ENCODE results near the gene C4BPB.
A peak's percentile ranks its signal among the peaks of the same experiment; 100 is the strongest.
"Not testable (repeated sequence)": the region's sequence is repeated elsewhere in the genome, so short reads cannot be mapped to it uniquely, and the experiment has no call there.

C4BPB gene, protein sequence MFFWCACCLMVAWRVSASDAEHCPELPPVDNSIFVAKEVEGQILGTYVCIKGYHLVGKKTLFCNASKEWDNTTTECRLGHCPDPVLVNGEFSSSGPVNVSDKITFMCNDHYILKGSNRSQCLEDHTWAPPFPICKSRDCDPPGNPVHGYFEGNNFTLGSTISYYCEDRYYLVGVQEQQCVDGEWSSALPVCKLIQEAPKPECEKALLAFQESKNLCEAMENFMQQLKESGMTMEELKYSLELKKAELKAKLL

DNA sequence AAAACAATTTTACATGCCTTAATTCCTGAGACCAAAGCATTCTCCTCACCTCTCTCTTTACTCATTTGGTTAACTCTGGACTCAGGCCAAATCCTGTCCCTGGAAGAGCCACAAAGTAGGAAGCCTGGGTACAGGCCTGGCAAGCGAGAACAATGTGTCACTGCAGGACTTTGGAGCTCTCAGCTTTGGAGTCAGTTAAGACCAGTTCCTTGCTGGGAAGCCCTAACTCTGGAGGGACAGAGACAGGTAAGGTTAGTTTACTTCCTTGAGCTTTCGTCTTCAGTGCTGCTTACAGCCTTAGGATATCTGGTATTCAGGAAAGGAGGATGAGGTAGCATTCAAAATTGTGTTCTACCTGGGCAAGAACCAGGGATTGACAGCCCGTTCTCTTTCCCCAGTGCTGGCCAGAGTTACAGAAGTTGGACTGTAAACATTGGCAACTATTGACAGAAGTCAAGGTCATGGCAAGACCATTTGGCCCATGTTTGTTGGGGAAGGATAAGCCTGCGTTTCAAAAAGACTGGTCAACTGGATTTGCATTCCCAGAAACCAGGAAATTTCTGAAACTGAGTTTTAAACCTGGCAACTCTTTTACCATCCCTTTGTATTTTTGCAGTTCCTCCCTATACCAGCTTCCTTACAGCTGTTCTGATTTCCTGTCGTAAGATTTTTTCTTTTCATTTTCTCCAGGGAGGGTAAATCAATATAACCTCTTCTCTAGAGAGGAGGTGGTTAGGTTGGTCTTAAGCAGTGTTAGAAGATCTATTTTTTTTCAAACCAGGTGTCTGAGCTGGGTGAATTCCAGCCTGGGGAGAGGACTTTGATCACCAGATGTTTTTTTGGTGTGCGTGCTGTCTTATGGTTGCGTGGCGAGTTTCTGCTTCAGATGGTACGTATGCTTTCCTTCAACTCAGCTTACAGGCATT lies at the start of gene C4BPB:
TSS of gene C4BPB (plus strand) at position 160 of the 926 bp plus-strand sequence. CDS start at position 832, 672 bp downstream.
- no peak for DNase-seq (ENCODE audit: low spot score)

DNA sequence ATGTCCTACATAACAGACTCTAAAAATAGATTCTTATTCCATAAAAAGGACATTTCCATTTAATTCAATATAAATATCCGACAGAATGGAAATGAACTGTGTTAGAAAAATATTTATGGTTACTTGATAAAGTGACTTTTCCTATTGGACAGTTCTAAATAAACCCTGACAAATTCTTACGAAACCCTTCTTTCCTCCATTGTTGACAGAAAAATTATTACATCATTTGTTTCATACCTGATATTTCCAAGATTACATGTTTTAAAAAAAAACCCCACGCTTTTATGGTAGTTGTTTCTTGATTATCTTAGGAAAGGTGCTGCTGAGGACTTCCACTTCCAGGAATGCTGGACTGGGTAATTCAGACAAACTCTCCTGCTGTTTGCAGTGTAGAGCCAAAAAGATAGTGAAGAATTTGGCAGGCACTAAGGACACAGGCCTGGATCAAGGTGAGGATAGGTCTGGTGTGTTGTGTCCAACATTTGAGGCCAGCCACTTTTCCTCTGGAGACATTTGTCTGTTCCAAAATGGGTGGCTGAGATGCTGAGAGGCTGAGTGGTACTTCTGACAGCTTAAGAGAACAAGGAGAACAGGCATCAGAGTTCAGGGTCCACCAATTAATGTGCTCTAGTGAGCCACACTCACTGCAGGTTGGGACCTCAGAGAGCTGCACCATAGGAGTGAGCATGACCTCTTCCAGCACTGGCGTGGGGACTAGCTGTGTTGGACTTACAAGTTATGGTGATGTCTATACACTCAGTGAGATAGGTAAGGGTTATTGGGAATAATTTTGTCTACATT lies 49.1 kb upstream of the C4BPB start:
- no peak for DNase-seq (ENCODE audit: low spot score)

DNA sequence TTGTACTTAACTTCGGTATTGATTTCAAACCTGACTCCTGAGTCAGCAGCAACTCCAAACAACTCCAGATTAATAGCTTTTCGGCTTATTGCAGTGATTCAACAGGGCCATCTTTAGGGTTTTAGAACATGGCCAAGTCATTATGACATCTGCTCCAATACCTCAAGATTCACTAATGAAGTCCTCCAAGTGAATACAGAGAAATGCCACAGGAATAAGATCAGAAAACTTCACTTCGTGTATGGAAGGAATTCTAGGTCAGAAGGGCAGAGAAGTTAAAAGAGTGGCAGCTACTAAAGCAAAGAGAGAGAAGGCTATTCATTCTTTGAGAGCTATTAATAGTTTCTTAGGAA lies 48.5 kb upstream of the C4BPB start:
- no peak for DNase-seq (ENCODE audit: low spot score)

DNA sequence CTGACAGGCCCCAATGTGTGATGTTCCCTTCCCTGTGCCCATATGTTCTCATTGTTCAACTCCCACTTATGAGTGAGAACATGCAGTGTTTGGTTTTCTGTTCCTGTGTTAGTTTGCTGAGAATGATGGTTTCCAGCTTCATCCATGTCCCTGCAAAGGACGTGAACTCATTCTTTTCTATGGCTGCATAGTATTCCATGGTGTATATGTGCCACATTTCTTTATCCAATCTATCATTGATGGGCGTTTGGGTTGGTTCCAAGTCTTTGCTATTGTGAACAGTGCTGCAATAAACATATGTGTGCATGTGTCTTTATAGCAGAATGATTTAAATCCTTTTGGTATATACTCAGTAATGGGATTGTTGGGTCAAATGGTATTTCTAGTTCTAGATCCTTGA lies 47.3 kb upstream of the C4BPB start:
- not testable (repeated sequence) for DNase-seq (ENCODE audit: low spot score)

DNA sequence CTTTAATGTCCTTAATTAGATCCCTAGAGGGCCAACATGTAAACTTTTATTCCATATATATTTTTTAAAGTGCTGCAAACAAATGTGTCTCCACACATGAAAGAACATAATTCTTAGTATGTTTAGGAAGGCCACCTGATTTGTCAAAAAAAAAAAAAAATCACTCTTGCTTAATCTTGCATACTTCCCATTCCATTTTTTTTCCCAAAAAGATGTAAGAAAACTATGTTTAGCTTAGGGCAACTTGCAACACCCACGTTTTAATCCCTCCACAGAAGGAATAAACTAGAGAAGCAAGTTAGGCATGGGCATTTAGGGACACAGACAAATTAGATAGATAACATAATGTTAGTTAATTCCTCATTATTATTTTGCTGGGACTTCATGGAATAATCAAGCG lies 43.2 kb upstream of the C4BPB start:
- DNase-seq (ENCODE audit: low spot score), result no peak

DNA sequence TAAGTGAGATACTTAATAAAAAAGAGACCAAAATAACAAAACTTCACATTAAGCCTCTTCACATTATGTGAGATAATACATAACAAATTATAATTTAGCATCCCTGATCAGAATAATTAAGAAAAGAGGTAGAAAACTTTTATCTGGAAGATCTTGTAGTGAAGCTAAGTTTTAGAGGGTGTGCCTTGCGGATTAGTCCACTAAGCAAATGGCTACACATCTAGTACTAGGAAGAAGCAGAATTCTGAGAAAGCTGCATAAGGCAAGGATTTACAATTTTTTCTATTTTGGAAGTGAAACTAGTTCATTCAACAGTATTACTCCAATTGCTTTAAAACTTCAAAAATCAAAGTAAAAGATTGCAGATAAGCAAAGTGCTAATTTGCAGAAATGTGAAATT lies 41.2 kb upstream of the C4BPB start:
- DNase-seq (ENCODE audit: low spot score), result no peak

DNA sequence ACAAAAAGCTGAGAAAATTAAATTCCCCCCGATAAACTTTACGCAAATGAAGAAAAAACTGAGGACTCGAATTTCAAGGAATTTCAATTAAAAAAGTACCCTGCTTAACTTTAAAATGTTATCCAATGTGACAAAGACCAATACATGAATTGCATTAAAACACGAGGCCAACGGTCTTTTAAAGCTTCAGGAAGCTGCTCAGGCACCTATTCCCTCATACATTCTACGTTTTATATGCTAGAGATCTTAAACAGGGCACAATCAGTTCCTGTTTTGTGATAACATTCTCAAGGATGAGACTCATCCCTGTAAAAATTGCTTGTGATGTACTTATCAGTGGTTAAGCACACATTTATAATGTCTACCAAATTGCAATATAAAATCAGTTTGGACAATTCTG lies 40.6 kb upstream of the C4BPB start:
- no peak for DNase-seq (ENCODE audit: low spot score)

DNA sequence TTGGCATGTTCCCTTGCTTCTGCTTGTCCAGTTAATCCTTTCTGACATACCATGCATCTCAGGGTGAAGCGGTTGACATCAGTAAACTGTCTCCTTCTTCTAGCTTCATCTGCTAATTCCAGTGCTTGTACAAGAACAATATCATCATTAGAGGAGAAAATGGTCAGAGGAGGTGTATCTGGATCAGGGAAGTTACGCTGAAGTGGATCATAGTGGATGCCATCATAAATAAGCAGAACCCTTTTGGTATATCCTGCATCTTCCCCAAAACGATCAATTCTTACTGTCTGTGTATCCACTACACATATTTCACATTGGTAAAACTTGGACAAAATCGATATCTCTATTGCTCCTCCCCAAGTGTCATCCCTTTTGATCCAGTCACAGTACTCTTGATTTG lies 39.6 kb upstream of the C4BPB start:
- DNase-seq (ENCODE audit: low spot score), result no peak

DNA sequence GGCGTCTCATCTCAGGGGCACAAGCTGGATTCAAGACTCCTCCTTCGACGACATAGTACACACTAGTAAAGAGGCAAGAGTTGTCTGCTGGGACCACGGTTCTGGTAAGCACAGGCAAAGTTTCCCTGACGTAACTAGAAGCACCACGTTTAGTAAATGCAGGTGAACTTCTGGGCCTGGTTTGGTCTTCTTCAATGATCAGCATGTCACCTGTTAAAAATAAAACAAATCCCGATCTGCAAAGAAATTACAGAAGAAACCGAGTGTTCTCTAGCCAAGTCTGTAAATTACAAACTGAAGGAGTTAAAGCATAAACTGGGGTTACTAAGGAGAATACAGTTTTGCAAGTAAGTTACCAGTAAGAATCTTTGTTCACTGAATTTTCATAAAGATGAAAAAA lies 39.1 kb upstream of the C4BPB start:
- no peak for DNase-seq (ENCODE audit: low spot score)

DNA sequence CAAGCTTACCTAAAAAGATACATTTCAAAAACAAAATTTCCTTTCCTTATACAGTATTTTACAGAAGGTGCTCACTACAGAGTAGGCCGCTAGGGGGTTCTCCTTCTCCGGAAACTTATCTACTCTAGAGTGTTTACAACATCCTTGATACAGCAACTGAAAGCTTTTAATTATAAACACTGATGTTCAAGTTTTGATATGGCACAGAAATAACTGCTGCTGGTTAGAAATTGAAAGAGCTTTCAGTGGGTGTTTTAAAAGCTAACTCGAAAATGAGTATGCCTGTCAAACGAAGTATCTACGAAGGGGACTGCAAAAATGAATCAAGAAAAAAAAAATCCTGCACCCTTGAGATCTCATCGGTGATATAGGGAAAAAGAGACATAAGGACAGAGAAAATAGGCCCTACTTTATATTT lies 38.7 kb upstream of the C4BPB start:
- no peak for DNase-seq (ENCODE audit: low spot score)

DNA sequence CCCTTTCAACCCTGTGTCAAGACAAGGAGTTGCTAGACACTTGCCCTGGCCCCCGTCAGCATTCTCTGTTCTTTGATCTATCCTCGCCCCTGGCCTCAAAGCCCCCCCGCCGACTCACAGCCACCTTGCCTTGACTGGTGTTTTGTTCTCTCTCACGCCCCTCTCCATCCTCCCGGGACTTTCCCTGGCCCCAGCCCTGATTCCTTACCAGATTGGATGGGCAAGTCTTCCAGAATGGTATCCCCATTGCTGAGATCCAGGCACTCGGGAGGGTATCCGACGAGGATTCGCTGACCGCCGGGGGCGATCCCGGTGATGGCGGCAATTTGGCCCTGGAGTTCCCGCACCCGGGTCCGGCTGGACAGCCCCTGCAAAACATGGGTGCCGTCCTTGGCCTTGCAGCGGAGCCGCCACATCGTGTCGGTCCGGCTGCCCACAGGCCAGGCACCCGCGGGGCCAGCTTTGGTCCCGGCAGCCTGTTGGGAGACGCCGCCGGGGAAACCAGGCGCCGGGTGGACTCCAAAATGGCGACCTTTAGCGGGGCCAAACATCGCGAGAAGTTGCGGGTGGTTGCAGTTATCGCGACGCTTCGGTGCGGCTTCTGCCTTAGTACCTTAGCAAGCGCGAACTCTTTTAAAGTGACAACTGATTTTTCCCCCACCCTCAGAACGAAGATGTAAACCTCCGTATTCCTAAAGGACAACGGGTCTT lies 38.0 kb upstream of the C4BPB start:
- DNase-seq (ENCODE audit: low spot score), result peak; percentile 89

DNA sequence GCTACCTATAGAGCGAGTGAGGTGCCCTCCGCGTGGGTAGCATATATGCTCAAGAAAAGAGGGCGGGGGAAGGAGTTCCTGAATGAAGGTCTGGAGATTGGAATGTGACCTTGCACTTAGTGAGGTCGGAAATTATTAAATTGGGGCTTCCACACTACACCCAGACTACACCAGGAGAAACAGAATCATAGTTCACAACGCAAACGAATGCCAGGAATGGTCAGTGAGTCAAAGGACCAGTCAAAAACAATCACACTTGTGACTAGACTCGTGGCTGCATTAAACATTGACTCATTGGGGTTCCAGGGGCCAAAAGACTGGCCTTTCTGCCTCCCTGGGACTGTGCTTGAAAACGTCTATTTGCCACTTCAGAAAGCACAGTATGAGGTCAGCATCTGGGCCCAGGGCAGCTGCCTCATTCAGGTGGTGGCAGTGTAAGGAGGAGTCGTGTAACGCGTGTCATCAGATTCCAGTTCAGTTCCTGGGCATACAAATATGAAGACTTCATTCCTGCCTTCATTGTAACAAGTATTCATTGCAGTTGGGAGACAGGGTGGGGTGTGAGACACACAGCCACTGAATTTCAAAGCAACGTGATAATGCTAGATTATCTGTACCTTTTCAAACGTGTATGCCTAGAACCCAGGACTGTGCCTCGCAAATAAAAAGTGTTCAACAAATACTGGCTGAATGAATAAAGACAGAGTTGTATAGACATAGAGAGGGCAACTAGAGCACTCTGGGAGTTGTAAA lies 37.3 kb upstream of the C4BPB start, which contains the start of gene YOD1:
TSS of gene YOD1 (minus strand) at position 18 of the 753 bp plus-strand sequence. CDS start 178 bp downstream, outside the sequence.
- no peak for DNase-seq (ENCODE audit: low spot score)

DNA sequence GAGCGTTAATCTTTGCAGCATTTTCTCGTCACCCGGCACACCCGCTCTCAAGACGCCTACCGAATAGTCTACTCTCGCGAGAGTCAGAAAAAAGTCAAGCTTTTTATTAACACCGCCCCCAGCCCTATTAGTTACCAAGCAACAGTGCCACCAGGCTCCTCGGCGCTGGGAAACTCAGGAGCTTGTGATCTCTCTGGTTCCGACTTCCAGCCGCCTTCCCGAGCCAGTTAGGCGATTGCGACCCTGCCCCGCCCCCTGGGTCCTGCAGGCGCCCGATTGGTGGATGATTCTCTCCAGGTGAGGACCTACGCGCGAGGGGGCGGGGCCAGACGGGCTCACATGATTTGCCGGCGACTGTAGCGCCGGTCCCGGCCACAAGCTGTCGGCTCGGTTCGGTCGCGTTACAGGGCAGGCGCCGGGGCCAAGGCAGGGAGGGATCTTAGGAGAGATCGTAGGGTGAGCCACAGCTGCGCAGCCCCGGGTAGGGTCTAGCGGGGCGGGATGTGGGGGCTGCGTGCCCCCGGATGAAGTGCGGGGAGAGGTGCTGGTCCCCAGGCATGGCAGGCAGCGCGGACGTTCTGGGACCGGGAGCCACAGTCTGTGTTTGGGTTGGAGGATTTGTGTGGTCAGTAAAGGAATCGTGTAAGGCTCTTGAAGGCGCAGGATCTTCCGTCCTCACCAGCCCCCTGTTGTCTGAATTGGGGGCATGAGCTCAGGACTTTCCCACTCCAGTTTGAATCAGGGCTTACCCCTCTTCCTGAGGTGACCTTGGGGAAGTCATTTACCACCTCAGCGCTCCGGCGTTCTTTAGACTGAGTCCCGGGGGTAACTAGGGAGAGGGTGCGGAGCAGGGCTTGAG lies 35.5 kb upstream of the C4BPB start, which contains the start of gene PFKFB2:
TSS of gene PFKFB2 (plus strand) at position 365 of the 859 bp plus-strand sequence. CDS start 1,443 bp downstream, outside the sequence.
- DNase-seq (ENCODE audit: low spot score), result peak; percentile 97

DNA sequence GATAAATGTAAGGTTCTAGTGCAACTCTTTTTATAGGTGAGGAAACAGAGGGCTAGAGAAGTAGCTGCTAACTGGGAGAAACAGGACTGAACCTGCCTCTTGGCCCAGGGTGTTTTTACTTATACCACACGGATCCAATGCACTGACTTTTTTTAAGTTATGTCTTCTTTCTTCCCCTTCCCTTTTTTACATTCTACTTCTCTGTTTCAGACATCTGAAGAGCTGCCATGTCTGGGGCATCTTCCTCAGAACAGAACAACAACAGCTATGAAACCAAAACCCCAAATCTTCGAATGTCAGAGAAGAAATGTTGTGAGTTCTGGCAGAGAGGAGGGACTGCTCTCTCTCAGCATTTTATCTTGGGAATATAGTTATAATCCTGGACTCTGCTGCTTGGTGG lies 34.2 kb upstream of the C4BPB start:
- DNase-seq (ENCODE audit: low spot score), result no peak

DNA sequence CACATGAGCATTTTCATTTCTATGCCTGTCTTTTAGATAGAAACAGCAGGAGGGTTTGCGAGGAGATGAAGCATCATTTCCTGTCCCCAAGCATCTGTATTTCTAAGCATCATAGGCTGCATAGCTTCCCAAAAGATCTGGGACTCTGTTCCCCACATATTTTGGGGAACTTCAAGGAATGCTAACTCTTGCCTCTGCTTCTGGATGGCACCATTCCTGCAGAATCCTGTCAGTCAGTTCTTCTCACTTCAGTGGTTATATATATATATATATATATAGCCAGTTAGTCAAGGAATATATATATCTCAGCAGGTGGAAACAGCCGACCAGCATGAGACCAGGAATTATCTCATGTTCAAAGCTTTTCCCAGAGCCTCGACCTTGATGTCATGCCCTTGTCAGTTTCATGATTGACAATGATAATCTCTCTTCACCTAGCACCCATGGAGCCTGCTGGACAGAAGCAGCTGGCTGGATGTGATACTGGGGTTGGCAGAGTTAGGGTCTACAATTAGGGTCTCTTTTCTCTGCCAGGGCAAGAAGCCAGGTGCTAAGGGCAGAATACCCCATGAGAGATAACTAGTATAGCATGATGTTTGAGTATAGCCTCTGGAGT lies 33.2 kb upstream of the C4BPB start:
- DNase-seq (ENCODE audit: low spot score), result no peak

DNA sequence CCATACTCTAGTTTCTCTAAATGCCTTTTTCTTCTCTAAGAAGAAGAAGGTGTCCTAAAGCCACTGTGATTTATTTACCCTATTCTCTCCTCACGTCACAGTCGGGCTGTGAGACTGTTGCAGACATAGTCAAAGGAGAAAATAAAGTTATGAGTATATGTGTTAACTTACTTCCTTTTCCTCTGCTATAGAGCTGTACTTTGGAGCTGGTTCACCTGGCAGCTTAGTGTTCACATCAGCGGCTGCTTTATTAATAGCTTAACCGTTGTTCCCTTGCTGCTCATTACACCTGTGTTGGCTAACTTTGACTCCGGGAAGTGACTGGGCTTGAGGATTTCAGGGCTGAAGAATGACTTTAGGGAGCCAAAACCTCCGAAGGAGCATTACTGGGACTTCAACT lies 32.0 kb upstream of the C4BPB start:
- no peak for DNase-seq (ENCODE audit: low spot score)

DNA sequence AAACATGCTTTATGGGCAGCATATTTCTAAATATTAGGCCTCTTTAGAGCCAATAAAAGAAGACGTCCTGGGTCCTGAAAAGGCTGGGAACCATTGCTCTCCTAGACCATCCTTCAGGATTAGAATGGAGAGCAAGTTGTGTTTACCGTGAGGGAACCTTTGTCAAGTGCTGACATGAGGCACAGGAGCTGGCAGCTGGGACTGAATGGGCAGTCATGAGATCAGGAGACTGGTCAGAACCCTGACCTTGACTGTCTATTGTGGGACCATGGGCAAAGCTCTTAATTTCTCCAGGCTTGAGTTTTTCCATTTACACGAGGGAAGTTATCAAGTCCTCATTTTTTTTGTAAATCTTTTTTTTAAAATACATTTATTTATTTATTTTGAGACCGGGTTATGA lies 30.4 kb upstream of the C4BPB start:
- no peak for DNase-seq (ENCODE audit: low spot score)

DNA sequence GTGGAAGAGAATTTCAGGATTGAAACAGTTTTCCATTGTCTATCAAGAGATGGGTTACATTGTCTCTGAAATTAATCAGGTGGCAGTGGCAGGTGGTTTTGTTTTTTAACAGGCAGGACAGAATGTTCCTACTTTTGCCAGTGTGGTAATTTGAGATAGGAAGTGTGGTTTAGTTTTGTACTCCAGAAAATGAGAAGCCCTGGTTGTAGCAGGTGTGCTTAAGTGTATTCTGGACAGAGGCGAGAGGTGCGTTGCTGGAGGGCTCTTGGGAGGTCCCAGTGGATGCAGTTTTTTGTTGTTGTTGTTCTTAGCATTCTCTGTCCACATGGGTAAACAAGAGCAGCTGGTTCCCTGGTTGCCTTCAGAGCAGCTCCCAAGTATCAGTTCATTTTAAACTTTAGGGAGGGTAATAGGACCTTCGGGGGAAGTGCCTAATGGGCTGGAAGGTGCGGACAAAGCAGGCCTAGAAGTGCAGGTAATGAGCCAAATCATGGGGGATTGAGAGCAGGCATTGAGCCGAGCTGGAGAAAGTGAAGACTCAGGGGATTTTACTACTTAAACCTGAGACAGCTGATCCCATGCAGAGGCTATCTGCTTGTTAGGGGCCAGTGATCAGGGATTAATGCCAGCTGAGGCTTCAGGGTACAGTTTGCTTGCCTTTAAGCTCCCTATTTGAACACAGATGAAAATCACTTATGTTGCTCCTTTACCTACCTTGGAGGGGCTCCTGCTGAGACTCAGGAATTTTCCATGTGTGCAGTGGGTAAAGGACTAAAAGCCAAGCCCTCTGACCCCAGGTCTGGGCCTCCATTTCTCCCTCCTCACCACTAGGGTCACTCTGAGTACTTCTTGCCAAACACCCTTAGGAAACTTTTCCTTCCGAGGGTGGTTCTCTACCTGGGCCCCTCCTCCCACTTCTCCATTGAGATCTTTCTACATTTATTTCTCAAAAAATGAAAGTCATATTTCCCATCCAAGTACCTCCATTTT lies 29.5 kb upstream of the C4BPB start:
- DNase-seq (ENCODE audit: low spot score), result no peak

Data from putamen (tissue), 1 donor.